HG03442 (cell line): ENCODE data around the gene PNLIP.
A peak's percentile ranks its signal among the peaks of the same experiment; 100 is the strongest.

ENCODE experiments used
- ATAC-seq: cut with Tn5 transposase; IDR thresholded peaks from one replicate; pipeline ENCODE4 v1.9.1; 2021; ENCODE audit warnings: mild to moderate bottlenecking, moderate library complexity; ENCODE audit not compliant: unreplicated experiment

PNLIP gene

DNA sequence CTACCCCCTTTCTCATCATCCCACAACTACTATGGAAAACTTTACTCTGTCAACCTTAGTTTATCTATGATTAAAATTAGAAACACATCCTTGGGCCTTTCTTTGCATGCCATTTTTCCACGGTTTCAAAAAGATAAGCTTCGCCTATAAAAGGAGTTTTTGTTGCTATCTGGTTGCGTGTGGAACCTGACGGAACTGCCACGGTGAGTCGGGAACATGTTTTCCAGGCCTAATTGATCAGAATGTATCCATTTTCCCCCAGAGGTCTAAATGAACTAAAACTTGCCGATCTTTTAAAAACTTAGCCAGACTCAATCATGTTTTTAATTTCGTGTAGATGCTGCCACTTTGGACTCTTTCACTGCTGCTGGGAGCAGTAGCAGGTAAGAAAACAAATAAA is at the start of gene PNLIP:
Gene PNLIP (plus strand): TSS at position 176 of the 400 bp plus-strand sequence. CDS start 162 bp downstream, at position 338.
- ATAC-seq: no peak

DNA sequence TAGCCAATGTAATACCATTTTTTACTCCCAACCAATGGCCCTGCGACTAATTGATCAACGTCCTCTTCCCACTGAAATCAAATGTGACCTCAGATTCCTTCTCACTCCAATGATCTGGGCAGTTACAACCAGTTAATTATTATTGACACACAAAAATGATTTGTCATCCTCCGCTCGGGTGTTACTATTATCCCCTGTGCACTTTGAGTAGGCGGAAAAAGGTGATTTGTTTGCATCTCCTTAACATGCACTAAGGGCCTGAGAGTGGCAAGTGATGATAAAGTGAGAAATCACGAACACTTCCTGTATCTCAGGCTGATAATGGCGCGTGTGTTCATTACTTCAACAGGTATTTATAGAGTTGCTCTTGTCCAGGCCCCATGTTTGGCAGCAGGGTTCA is 40.9 kb upstream of the PNLIP start:
- ATAC-seq: no peak

DNA sequence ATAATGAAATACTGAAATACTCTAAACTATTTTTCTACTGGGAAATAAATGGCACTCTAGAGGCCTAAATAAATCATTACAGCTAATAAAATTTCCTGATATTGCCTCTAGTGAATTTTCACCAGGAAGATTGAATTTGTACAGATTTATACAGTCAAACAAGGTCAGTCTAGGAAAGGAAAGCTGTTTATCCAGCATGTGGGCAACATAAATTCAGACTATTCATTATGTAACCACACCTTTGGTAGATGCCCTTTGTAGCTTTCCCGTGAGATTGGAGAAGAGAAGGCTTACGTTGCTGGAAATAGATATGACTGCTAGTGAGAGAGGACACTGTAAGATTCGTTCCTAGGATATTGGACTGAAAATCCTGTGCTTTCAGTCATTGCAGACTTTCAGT is 35.2 kb upstream of the PNLIP start:
- ATAC-seq: no peak

DNA sequence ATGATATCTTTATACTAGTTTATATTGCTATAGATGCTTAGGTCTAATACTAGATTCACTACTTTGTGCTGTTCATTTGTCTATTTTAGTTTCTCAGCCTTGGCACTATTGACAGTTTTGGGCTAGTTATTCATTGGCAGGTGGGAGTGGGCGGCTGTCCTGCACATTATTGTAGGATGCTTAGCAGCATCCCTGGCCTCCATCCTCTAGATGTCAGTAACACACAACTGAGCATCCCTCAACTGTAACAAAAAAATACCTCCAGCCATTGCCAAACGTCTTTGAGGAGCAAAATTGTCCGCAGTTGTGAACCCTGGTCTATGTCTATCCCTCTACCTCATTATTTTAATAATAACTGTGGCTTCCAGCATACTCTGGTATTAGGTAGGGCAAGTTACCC is 34.4 kb upstream of the PNLIP start:
- ATAC-seq: no peak

DNA sequence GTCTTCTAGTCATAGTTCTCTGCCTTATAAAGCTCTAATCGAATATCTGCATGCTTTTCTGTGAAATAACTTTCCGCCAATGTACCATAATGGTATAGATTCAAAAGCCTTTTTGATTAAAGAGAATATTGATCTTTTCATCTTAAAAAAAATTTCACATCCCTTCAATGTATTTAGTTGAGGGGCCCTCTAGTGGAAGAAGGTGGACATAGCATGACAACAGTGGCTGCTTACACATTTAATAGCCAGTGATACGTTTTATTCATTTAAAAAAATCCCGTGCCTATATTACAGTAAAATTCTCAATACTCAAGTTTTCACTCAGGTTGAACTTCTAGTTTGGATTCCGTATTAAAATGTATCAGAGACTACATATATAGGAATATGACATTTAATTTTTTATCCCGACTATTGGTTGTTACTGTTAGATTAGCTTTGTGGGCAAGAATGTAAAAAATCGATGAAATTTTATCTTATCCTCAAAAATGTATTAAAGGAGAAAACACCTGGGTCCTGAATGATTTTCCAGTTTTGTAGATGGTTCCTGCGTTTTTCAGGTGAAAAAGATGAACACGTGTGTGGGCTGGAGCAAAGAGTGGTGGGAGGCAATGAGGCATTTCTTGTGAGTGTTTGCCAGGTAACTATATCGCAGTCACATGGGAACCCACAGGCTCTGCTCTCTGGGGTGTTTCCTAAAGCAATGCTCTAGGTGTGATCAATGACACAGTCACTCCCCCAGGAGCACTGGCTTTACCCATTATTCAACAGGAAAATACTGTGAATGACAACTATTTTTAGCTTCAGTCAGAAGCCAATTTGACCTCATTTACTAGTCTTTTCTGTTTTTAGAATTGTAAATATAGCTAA is 24.1 kb upstream of the PNLIP start:
- peak; percentile 67 for ATAC-seq

DNA sequence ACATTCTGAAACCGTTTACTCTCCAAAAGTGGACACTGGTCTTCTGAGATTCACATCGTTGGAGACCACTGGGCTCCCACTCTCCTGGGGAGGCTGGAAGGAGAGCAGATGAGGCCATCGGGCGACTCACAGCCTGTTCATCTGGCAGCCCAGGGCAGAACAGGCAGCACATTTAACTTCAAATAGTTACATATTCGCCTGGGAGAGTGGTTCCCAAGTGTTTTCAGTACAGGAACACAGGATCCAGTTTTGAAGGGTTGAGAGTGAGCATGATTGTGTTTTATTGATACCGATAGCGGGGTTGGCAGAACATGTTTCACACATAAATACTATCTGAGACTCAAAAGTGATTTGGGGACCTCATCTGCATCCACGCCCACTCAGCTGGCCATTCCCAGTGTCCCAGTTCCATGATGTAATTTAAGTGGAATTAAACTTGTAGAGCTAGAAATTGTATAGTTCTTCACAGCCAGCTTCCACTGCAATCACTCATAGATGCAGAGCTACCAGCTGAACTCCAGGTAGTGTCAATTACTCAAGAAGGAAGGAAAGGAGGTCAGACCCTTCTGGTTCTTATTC is 22.8 kb upstream of the PNLIP start:
- ATAC-seq: no peak

DNA sequence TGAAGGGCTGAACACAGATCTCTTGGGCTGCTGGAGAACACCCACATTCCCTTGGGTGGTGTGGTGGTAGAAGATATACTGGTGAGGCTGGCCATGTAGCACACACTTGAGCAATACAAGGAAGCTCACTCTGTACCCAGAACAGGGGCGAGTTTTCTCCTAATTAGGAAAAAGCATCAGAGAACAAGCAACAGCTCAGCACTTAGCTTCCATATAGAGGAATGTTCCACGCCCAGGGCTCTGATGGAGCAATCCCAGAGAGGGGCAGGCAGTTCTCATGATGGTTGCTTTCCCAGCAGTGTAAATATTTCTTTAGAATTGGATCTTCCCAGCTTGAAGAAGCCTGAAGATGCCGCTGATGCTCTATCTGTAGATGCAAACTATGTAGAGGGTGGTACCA is 21.0 kb upstream of the PNLIP start:
- ATAC-seq: no peak

DNA sequence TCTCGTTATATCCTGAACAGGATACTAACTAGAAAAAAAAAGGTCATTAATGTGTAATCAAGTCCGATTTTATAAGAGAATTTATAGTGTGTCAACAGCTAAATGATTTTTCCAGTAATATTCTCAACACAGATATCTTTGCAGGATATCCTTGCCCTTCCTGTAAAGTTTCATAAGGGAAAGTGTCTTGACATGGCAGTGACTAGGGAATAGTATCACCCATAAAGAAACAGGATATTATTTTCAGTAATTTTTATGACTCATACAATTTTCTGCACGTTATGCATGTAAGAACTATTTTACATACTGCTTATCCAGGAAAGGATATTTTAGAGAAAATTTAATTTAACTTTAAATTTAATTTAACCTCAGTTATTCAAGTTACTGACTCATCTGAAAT is 19.5 kb upstream of the PNLIP start:
- no peak for ATAC-seq

DNA sequence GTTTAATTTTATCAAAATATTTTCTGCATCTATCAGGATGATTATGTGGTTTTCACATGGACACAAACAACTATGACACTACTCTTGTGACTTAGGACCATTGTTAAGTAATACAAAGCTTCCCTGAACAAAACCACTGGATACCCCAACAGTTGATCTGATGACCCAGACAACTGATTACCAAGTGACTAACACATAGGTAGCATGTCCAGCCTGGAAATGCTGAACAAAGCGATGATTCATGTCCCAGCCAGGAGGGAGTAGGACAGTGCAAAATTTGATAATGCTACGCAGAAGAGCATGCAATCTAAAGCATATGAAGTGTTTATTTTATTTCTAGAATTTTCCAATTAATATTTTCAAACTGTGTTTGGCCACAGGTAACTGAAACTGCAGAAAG is 8.9 kb upstream of the PNLIP start:
- ATAC-seq: no peak

DNA sequence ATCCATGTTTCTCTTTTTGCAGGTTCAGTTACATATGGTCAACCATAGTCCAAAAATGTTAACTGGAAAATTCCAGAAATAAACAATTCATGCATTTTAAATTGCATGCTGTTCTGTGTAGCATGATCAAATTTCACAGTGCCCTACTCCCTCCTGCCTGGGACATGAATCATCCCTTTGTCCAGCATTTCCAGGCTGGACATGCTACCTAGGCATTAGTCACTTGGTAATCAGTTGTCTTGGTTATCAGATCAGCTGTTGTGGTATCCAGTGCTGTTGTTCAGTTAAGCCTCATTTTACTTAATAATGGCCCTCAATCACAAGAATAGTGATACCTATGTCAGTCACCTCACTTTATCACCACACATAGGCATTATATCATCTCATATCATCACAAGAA is 7.3 kb upstream of the PNLIP start:
- no peak for ATAC-seq

DNA sequence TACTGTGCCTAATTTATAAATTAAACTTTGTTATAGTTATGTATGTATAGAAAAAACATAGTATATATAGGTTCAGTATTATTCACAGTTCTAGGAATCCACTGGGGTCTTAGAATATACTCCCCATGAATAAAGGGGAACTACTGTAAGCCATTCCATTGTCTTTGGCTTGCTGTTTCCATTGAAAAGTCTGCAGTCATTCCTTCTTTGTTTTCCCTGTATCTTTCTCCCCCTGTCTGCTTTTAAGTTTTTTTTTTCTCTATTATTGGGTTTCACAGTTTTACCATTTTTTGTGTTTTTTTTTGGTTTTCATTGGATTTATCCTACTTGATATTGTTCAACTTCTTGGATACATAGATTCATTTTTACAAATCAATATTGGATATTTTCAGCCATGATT is 6.7 kb upstream of the PNLIP start:
- ATAC-seq: no peak

DNA sequence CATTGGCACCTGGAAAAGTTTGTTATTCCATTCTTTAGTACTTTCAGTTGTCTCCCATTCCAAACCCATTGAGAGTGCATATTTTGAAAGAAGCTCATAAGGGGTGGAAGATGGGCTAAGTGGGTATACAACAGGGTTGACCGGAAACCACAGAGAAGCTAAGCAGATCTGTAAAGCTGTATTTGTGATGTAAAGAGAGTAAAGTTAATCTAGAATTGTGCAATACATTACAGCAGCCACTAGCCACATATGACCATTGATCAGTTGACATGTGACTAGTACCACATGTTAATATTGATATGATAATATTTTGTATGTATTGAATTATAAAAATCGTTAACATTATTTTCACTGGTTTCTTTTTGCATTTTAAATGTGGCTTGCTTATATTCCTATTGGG is 4.9 kb upstream of the PNLIP start:
- no peak for ATAC-seq

DNA sequence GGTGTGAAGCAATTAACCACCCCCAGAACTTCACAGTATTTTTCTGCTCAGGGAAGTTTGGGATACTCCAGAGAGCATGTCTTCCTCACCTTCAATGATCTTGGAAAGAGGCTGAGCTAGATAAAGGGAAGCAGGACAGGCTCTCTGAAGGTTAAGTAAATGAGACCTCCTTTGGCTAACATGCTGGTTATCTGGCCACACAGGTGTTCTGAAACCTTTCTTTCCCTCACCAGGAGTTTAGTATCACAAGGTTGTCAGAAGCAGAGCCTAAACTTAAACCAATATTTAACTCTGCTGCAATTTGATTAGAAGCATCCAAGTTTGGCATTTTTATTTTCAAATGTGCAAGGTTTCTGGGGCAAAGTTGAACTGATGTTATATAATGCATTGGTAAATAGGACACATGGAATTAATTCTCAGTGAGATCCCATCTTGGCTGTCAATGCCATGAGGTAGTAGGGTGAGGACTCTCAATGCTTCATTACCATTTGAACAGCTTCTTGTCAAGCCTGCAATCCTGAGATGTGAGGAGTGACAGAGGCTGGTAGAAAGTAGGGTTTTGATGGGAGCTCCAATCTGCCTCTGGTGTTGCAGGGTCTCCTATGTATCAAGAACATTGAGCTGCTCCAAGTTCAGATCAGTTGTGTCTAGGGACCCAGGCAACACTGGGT is 3.6 kb upstream of the PNLIP start:
- no peak for ATAC-seq

DNA sequence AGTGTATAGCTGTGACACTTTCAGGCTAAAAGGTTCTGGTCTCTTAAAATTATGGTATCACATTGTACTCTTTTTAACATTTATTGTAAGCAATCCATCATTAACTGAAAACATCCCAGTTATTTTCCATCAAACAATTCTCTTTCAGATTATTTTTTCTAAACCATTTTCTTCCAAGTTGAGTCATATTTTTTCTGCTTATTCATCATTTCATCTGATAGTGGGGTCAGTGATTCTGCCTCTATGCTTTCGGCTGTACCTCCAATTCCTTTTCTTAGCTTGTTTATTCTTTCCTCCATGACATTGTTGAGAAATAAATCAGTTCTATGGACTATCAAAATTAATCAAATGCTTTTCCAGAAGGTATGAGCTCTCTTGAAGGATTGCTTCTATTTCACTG is 609 bp upstream of the PNLIP start:
- ATAC-seq: no peak

DNA sequence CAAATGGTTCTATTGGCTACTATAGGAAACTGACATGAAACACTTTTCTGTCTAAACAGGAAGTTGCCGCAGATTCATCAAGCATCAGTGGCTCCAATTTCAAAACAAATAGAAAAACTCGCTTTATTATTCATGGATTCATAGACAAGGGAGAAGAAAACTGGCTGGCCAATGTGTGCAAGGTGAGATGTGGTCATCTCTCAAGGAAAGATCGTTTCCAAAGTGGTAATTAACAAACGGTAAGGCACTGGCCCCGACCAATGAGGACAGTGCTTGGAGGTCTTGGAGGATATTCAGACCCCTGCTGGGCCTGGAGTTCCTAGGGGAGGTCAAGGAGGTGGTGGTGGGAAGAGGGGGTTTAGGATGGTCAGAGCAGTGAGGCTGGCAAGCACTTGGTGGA is 2.6 kb downstream of the PNLIP start:
- no peak for ATAC-seq

DNA sequence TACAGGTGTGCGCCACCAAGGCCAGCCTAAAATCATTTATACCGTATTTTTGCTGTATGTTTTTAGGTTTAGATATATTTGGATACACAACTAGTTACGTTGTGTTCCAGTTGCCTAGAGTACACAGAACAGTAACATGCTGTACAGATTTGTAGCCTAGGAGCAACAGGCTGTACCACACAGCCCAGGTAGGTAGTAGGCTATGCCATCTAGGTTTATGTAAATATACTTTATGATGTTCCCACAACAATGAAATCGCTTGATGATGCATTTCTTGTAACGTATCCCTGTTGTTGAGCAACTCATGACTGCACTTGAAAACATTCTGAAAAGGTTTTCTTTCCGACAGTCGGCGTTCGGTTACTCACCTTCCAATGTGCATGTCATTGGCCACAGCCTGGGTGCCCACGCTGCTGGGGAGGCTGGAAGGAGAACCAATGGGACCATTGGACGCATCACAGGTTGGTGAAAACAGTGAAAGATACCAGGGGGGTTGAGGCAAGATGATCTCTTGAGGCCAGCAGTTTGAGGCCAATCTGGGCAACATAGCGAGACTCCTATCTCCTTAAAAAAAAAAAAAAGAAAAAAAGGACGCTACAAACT is 7.7 kb downstream of the PNLIP start:
- ATAC-seq: no peak

DNA sequence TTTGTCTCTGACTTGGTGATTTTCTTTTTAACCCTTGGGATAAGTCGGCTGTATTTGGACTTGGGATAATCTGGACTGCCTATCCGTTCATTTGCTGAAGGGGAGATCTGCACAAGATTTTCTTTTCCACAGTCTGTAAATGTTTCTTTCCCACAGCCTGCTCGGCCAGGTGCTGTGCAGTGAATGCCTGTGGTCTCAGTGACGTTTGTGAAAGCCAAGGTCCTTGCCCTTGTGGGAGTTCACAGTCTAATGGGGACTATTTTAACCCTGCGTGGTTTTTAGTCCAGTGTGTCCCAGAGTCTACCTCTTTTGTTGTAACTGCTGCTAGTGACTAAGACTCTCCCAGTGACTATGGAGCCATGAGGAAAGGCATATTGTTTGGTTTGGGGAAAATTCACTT is 8.9 kb downstream of the PNLIP start:
- no peak for ATAC-seq

DNA sequence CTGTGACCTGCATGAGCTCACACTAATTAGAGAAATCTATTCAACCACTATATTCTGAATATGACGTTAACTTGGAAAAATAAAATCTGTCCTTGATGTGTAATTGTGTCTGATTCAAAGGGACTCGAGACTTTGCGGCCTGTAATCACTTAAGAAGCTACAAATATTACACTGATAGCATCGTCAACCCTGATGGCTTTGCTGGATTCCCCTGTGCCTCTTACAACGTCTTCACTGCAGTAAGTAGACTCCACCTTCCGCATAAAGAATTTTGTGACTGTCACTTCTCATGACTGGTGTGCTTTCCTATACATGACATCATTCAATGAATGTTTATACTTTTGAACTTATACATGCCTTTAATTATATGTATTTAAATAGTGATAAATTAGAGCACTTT is 10.1 kb downstream of the PNLIP start:
- ATAC-seq: no peak

DNA sequence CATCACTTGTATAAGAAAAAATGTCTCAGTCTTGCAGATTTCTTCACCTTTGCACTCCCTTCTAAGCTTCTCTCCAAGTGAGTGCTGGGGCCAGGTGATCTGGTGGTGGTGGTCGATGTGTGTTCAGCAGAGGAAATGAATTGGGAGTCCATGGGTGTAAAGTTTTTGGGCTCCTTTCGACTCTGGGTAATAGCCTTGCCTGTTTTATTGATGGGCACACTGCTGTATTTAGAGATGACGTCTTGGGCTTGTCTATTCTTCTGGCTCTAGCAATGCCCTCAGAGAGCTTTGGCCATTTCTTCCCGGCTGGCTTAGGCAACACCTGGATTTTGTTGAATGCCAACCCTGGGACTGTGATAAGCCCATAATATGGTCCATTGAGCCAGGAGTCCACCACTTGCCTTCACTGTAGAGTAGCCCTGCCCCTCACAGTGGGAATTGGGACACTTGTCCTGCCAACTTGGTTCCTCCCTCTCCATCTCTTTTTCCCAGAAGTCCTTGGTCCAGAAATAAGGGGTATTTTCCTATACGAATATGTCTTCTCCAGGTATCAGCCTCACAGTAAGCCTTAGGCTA is 11.7 kb downstream of the PNLIP start:
- ATAC-seq: no peak

DNA sequence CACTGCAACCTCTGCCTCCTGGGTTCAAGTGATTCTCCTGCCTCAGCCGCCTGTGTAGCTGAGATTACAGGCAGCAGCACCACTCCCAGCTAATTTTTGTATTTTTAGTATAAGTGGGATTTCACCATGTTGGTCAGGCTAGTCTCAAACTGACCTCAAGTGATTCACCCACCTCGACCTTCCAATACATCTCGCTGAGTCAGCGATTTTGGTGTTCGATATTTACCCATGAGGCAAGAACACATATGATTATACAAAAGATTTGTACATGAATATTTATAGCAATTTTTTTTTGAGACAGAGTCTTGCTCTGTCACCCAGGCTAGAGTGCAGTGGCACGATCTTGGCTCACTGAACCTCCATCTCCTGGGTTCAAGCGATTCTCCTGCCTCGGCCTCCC is 19.8 kb downstream of the PNLIP start:
- ATAC-seq: no peak

DNA sequence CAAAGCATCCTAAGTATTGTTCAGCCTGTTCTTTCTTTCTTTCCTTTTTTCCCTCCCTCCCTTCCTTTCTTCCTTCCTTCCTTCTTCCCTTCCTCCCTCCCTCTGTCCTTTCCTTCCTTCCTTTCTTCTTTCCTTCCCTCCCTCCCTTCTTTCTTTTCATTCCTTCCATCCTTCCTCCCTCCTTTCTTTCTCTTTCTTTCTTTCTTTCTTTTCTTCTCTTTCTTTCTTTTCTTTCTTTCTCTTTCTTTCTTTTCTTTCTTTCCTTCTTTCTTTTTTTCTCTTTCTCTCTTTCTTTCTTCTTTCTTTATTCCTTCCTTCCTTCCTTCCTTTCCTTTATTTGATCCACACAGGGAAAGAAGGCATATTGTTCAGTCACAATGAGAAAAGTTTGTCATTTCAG is 21.2 kb downstream of the PNLIP start:
- no peak for ATAC-seq
